ENCODE results near the gene SPDYE6. TPM values are rescaled to one million over a fixed set of nuclear protein-coding genes. Genes with fewer than 3 reads are reported as not detected.

Gene SPDYE6
- total RNA-seq, 5 donors from 2014 or later (not counting 1 experiment from before 2014, with no cell fraction given), result not detected

- no peaks in the 10 kb centered on the region for H3K4me1 ChIP-seq (ENCODE audit: control insufficient read depth in 1 of 2, extremely low read depth in 1 of 2, insufficient read depth in 2 of 2, low read length in 2 of 2)
- WGBS (ENCODE audit: insufficient coverage), result 90% methylated on average over 15 of the region's 22 CpGs
- Mint-ChIP-seq H3K4me1 (no peaks in the 10 kb centered on the region), H3K27me3 (no peaks in the 10 kb centered on the region), H3K27ac (no peak overlapping the region), H3K36me3 (peaks cover 3% of the 10 kb centered on the region), H3K4me3 (no peak overlapping the region), H3K9me3 (no peaks in the 10 kb centered on the region)
- CTCF ChIA-PET, result no interaction called here
- H3K4me3 ChIP-seq (ENCODE audit: control insufficient read depth in 1 of 2, extremely low read depth in 1 of 2, low read length in 1 of 2), result no peak overlapping the region
- H3K36me3 ChIP-seq (ENCODE audit: control insufficient read depth in 2 of 2, extremely low read depth in 1 of 2, insufficient read depth in 1 of 2, low read length in 1 of 2), result no peaks in the 10 kb centered on the region
- no peak for DNase-seq
- no peak overlapping the region for H3K27ac ChIP-seq (ENCODE audit: low read length)
- H3K9me3 ChIP-seq, result no peaks in the 10 kb centered on the region
- peaks cover 0 to 4% of the 10 kb centered on the region in 2 experiments for H3K27me3 ChIP-seq (replicated peaks in 1 of 2; ENCODE audit: control insufficient read depth in 2 of 2, extremely low read depth in 1 of 2, insufficient read depth in 2 of 2, low read length in 1 of 2)
- POLR2A ChIA-PET, result interaction anchor here in 1 of 2 donors (0.5 kb wide), 1 partner anchor 14 kb away, joined by 4 read pairs; no protein-coding TSS in a partner anchor
- ATAC-seq (replicated peaks in 1 of 4), result no peak
Observed at GRCh38 chr7:102313997-102314780, 42.1 kb downstream of the SPDYE6 start.

DNA sequence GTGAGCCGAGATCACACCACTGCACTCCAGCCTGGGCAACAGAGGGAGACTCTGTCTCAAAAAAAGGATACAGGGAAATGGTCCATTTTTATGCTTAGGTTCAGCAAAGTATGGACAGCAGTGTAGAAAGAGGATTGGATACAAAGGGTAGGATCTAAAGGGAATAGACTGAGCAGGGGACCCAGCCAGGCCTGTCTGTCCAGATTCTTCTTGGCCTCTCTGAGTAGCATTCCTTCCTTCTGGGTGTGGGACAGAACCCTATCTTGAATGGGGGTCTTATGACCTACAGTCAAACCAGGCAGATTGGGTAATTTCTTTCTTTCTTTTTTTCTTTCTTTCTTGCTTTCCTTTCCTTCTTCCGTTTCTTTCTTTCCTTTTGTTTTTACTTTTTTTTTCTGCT is 43.9 kb downstream of the SPDYE6 start:
- no peaks in the 10 kb centered on the region for H3K9me3 ChIP-seq
- H3K36me3 ChIP-seq (ENCODE audit: control insufficient read depth in 2 of 2, extremely low read depth in 1 of 2, insufficient read depth in 1 of 2, low read length in 1 of 2), result no peaks in the 10 kb centered on the region
- ChIA-PET POLR2A (interaction anchor here in 1 of 2 donors (0.7 kb wide), 1 partner anchor 57 kb away, joined by 8 read pairs; no protein-coding TSS in a partner anchor), CTCF (no interaction called here)
- peaks cover 0 to 4% of the 10 kb centered on the region in 2 experiments for H3K27me3 ChIP-seq (replicated peaks in 1 of 2; ENCODE audit: control insufficient read depth in 2 of 2, extremely low read depth in 1 of 2, insufficient read depth in 2 of 2, low read length in 1 of 2)
- H3K36me3 Mint-ChIP-seq, result peaks cover 3% of the 10 kb centered on the region
- no peaks in the 10 kb centered on the region for H3K27me3 Mint-ChIP-seq
- H3K4me3 Mint-ChIP-seq, result no peak overlapping the region
- no peak overlapping the region for H3K4me3 ChIP-seq (ENCODE audit: control insufficient read depth in 1 of 2, extremely low read depth in 1 of 2, low read length in 1 of 2)
- no peak overlapping the region for H3K27ac ChIP-seq (ENCODE audit: low read length)
- H3K9me3 Mint-ChIP-seq, result no peaks in the 10 kb centered on the region
- DNase-seq, result no peak
- H3K27ac Mint-ChIP-seq, result no peak overlapping the region
- peaks cover 0 to 2% (median under 1%) of the 10 kb centered on the region in 3 donors for H3K4me1 Mint-ChIP-seq
- peaks cover 0 to 3% of the 10 kb centered on the region in 2 experiments for H3K4me1 ChIP-seq (ENCODE audit: control insufficient read depth in 1 of 2, extremely low read depth in 1 of 2, insufficient read depth in 2 of 2, low read length in 2 of 2)
- WGBS (ENCODE audit: insufficient coverage), result 86% methylated on average over 1 of the region's 2 CpGs
- ATAC-seq (replicated peaks in 1 of 4), result no peak

- Histone ChIP-seq H3K4me3 (ENCODE audit: control insufficient read depth in 1 of 2, extremely low read depth in 1 of 2, low read length in 1 of 2) (no peak overlapping the region), H3K27me3 (replicated peaks in 1 of 2; ENCODE audit: control insufficient read depth in 2 of 2, extremely low read depth in 1 of 2, insufficient read depth in 2 of 2, low read length in 1 of 2) (peaks cover 0 to 7% of the 10 kb centered on the region in 2 experiments), H3K4me1 (ENCODE audit: control insufficient read depth in 1 of 2, extremely low read depth in 1 of 2, insufficient read depth in 2 of 2, low read length in 2 of 2) (peaks cover 0 to 21% of the 10 kb centered on the region in 2 experiments), H3K9me3 (no peaks in the 10 kb centered on the region), H3K27ac (ENCODE audit: low read length) (no peak overlapping the region), H3K36me3 (ENCODE audit: control insufficient read depth in 2 of 2, extremely low read depth in 1 of 2, insufficient read depth in 1 of 2, low read length in 1 of 2) (no peaks in the 10 kb centered on the region)
- no peak overlapping the region for H3K27ac Mint-ChIP-seq
- CTCF ChIA-PET, result no interaction called here
- ATAC-seq (replicated peaks in 1 of 4) (no peak), DNase-seq (no peak)
- POLR2A ChIA-PET, result no interaction called here
- H3K27me3 Mint-ChIP-seq, result no peaks in the 10 kb centered on the region
- H3K36me3 Mint-ChIP-seq, result peaks cover 3% of the 10 kb centered on the region
- H3K4me1 Mint-ChIP-seq, result peaks cover 0 to 13% (median 2%) of the 10 kb centered on the region in 3 donors
- no peak overlapping the region for H3K4me3 Mint-ChIP-seq
- no peaks in the 10 kb centered on the region for H3K9me3 Mint-ChIP-seq
- 94% methylated on average over 6 of the region's 9 CpGs for WGBS (ENCODE audit: insufficient coverage)
Observed at GRCh38 chr7:102310414-102310815, 45.8 kb downstream of the SPDYE6 start.

DNA sequence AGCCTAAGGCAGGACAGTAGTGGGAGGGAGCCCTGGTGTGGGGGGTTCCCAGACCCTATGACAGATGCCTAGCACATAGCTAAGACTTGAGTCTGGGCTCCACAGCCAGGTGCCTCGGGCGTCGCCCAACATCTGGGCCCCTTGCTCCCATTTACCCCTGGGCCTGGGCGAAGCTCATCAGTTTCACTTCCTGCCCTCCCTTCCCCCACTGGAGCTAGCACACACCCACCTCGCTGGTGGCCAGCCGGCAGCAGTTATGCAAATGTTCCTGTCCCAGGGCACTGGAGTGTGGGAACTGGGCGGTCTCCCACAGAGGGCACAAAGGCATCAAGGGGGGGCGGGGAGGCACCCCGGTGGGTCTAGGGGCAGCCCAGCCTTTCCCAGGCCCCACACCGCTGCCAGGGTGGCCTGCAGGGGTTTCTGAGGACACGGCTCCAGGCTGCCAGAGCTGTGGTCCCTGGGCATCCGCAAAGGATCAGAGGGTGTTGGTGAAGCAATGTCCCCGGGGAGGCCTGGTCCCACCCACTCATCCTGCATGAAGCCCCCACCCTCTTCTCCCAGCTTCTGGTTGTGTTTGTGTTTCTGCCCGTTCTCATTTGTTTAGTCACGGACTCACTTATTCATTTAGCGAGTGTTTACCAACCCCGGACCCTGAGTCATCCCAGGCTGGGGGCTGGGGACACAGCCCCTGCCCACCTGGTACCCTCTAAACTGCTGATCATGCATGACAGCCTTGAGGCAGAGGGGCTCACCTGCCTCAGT is 49.1 kb downstream of the SPDYE6 start:
- ChIA-PET CTCF (no interaction called here), POLR2A (interaction anchor here in 1 of 2 donors (0.6 kb wide), 1 partner anchor 21 kb away, joined by 5 read pairs; no protein-coding TSS in a partner anchor)
- WGBS (ENCODE audit: insufficient coverage), result 30% methylated on average over 13 of the region's 17 CpGs
- H3K4me1 Mint-ChIP-seq, result peaks cover 0 to 15% (median 2%) of the 10 kb centered on the region in 3 donors
- DNase-seq, result peak in 6 of 35 experiments; percentile 15 to 56 (median 23)
- H3K27ac Mint-ChIP-seq, result no peak overlapping the region
- H3K27me3 Mint-ChIP-seq, result no peaks in the 10 kb centered on the region
- H3K9me3 Mint-ChIP-seq, result no peaks in the 10 kb centered on the region
- Histone ChIP-seq H3K27me3 (replicated peaks in 1 of 2; ENCODE audit: control insufficient read depth in 2 of 2, extremely low read depth in 1 of 2, insufficient read depth in 2 of 2, low read length in 1 of 2) (peaks cover 0 to 7% of the 10 kb centered on the region in 2 experiments), H3K4me3 (ENCODE audit: control insufficient read depth in 1 of 2, extremely low read depth in 1 of 2, low read length in 1 of 2) (peak overlapping the region in 1 of 2 donors; percentile 35), H3K36me3 (ENCODE audit: control insufficient read depth in 2 of 2, extremely low read depth in 1 of 2, insufficient read depth in 1 of 2, low read length in 1 of 2) (no peaks in the 10 kb centered on the region), H3K9me3 (no peaks in the 10 kb centered on the region), H3K4me1 (ENCODE audit: control insufficient read depth in 1 of 2, extremely low read depth in 1 of 2, insufficient read depth in 2 of 2, low read length in 2 of 2) (peaks cover 0 to 33% of the 10 kb centered on the region in 2 experiments), H3K27ac (ENCODE audit: low read length) (peak overlapping the region; percentile 31)
- peaks cover 3% of the 10 kb centered on the region for H3K36me3 Mint-ChIP-seq
- H3K4me3 Mint-ChIP-seq, result peak overlapping the region in 1 of 3 donors; percentile 28
- ATAC-seq (replicated peaks in 1 of 4), result peak; percentile 34 to 57 (median 47)

GRCh38 chr7:102305414-102306268 is 50.6 kb downstream of the SPDYE6 start:
- Histone ChIP-seq H3K27ac (ENCODE audit: low read length) (peak overlapping the region; percentile 23), H3K27me3 (replicated peaks in 1 of 2; ENCODE audit: control insufficient read depth in 2 of 2, extremely low read depth in 1 of 2, insufficient read depth in 2 of 2, low read length in 1 of 2) (peaks cover 0 to 7% of the 10 kb centered on the region in 2 experiments), H3K4me1 (ENCODE audit: control insufficient read depth in 1 of 2, extremely low read depth in 1 of 2, insufficient read depth in 2 of 2, low read length in 2 of 2) (peaks cover 0 to 33% of the 10 kb centered on the region in 2 experiments), H3K4me3 (ENCODE audit: control insufficient read depth in 1 of 2, extremely low read depth in 1 of 2, low read length in 1 of 2) (no peak overlapping the region), H3K36me3 (ENCODE audit: control insufficient read depth in 2 of 2, extremely low read depth in 1 of 2, insufficient read depth in 1 of 2, low read length in 1 of 2) (no peaks in the 10 kb centered on the region), H3K9me3 (no peaks in the 10 kb centered on the region)
- ATAC-seq (replicated peaks in 1 of 4) (no peak), DNase-seq (no peak)
- Mint-ChIP-seq H3K9me3 (no peaks in the 10 kb centered on the region), H3K27me3 (no peaks in the 10 kb centered on the region), H3K36me3 (peaks cover under 1% of the 10 kb centered on the region), H3K4me3 (no peak overlapping the region), H3K4me1 (peaks cover 0 to 15% (median 2%) of the 10 kb centered on the region in 3 donors), H3K27ac (peak overlapping the region in 1 of 2 donors; percentile 70)
- WGBS (ENCODE audit: insufficient coverage), result 75% methylated on average over 9 of the region's 17 CpGs
- POLR2A ChIA-PET, result no interaction called here
- CTCF ChIA-PET, result no interaction called here

DNA sequence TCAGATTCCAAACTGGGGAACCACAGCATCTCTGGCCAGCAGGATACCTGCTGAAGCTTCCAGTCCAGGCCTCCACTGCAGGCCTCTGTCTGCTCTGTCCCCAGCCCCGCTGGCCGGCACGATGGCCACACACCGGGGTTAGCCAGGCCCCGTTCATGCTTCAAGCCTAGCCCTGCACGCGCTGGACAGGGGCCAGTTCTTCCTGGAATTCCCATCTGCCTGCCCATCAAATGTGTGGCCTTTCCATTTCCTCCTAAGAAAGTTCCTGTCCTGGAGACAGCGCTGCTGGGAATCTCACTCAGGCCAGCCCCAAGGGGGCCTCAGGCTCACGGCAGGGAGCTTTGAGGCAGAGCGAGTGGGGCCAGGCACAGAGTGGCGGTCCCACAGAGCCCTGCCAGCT is 51.6 kb downstream of the SPDYE6 start:
- Histone ChIP-seq H3K9me3 (no peaks in the 10 kb centered on the region), H3K4me3 (ENCODE audit: control insufficient read depth in 1 of 2, extremely low read depth in 1 of 2, low read length in 1 of 2) (no peak overlapping the region), H3K27ac (ENCODE audit: low read length) (no peak overlapping the region), H3K36me3 (ENCODE audit: control insufficient read depth in 2 of 2, extremely low read depth in 1 of 2, insufficient read depth in 1 of 2, low read length in 1 of 2) (no peaks in the 10 kb centered on the region), H3K27me3 (replicated peaks in 1 of 2; ENCODE audit: control insufficient read depth in 2 of 2, extremely low read depth in 1 of 2, insufficient read depth in 2 of 2, low read length in 1 of 2) (peaks cover 0 to 10% of the 10 kb centered on the region in 2 experiments), H3K4me1 (ENCODE audit: control insufficient read depth in 1 of 2, extremely low read depth in 1 of 2, insufficient read depth in 2 of 2, low read length in 2 of 2) (peaks cover 0 to 33% of the 10 kb centered on the region in 2 experiments)
- DNase-seq (no peak), ATAC-seq (replicated peaks in 1 of 4) (no peak)
- Mint-ChIP-seq H3K4me1 (peaks cover 0 to 15% (median 2%) of the 10 kb centered on the region in 3 donors), H3K27me3 (no peaks in the 10 kb centered on the region), H3K27ac (no peak overlapping the region), H3K36me3 (no peaks in the 10 kb centered on the region), H3K9me3 (no peaks in the 10 kb centered on the region), H3K4me3 (no peak overlapping the region)
- ChIA-PET POLR2A (no interaction called here), CTCF (no interaction called here)
- 97% methylated on average over 8 of the region's 11 CpGs for WGBS (ENCODE audit: insufficient coverage)

Measured in T-cell (primary cell).